Renal pelvis (tissue), 3 donors: ENCODE data around the gene BOC. TPM values are rescaled to one million over a fixed set of nuclear protein-coding genes. Genes with fewer than 3 reads are reported as not detected.

Source experiments
- polyA plus RNA-seq, 3 donors: library from polyadenylated mRNA; unstranded; fragments of 120-200 nt; gene quantifications; one replicate each; pipeline ENCODE4 v1.2.1, GENCODE V29; 2013; ENCODE audit not compliant: insufficient read length in 3 of 3

Gene BOC
- polyA plus RNA-seq, 3 donors: 20.7 to 30.7 (median 24.2) TPM

Other genes with a start within 250 kb of the BOC start
- gene CD200R1, start 236.5 kb upstream of the BOC start, polyA plus RNA-seq: 1 to 10 TPM in 1 of 3 donors, under 1 TPM in 2; 0.64 to 1.4 (median 0.67) TPM
- 10 to 100 TPM; 22.2 to 23.5 (median 23.3) TPM for gene GTPBP8, start 220.6 kb upstream of the BOC start, polyA plus RNA-seq
- gene CFAP44, start 229.9 kb downstream of the BOC start, polyA plus RNA-seq: 10 to 100 TPM; 13.9 to 38.3 (median 27.6) TPM